Esophagus mucosa (tissue), 1 donor: ENCODE results near the gene BEND3. TPM values are rescaled to one million over a fixed set of nuclear protein-coding genes. Genes with fewer than 3 reads are reported as not detected.
"Not testable (repeated sequence)": the region's sequence is repeated elsewhere in the genome, so short reads cannot be mapped to it uniquely, and the experiment has no call there.

ENCODE experiments used
- ATAC-seq: fragments of 200-7000 bp; cut with Tn5 transposase; one replicate; pipeline ENCODE4 v1.9.1; 2020
- total RNA-seq: library from RNA; stranded (reverse); gene quantifications from one replicate; pipeline ENCODE4 v1.2.4, GENCODE V29; 2023
- donor health status: DM: yes; HTN: yes; CAD: no.

Gene BEND3
- total RNA-seq, 1 donor from 2014 or later: 3.0 TPM

DNA sequence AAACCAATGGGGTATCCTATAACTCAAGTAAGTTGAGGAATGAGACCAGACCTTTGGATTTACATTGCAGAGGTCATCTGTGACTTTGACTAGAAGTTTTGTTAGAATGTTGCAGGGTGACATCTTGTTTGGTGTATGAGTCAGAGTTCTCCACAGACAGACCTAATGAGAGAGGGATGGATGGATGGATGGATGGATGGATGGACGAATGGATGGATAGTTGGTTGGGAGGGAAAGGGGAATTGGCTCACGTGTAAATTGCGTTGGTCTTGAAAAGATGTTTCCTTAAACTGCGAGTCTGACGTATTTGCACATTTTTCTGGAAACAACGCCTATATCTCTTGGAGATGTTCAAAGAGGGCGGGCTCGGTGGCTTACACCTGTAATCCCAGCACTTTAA lies 88.3 kb downstream of the BEND3 start:
- no peak for ATAC-seq

DNA sequence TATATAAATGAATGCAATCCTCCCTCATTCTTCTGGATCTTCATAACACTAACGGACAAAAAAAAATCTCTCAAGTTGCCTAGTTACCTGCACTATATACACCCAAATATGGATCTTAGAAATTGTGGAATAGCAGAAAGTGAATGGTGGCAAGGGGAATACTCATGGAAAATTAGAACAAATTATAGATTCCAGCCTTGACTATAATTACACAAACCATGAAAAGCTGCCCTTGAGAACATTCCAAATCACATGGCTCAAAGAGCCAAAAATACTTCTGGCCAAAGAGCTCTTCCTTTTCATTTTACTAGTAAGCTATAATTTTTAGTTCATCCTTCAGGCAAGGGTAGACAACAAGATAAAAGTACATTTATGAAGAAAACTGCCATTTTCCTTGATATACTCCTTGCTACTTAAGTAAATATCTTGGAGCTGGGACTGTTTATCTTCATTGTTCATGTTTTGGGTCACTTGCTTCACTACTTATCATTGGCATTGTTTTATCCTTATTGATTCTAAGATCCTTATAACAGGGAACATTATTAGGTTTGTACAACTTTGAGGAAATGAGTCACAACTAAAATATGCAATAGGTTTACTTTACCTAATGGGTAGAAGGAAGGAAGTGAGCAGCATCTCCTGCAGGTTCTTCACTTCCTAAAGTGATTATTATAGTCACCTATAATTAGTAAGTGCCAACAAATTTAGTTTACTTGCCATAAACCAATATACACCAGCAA lies 93.7 kb downstream of the BEND3 start:
- no peak for ATAC-seq

DNA sequence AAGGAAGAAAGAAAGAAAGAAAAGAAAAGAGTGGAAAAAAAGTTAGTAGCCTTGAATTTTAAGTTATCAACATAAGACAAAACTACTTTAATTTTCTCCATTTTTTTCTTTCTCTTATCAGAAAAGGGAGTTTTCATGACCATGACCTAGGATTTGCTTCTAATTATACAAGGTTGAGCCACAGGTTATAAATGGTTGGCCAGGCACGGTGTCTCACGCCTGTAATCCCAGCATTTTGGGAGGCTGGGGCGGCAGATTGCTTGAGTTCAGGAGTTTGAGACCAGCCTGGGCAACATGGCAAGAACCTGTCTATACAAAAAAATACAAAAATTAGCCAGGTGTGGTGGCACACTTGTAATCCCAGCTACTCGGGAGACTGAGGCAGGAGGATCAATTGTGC lies 95.1 kb downstream of the BEND3 start:
- ATAC-seq: no peak

DNA sequence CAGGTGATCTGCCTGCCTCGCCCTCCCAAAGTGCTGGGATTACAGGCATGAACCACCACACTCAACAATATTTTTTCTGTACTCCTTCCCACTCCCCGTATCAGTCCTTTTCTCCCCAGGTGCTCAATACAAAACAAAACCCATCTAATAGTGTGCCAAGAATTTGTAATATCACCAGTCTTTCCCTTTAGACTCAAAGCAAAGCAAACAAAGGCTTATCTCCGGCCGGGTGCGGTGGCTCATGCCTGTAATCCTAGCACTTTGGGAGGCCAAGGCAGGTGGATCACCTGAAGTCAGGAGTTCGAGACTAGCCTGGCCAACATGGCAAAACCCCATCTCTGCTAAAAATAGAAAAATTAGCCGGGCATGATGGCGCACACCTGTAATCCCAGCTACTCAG lies 95.7 kb downstream of the BEND3 start:
- not testable (repeated sequence) for ATAC-seq

DNA sequence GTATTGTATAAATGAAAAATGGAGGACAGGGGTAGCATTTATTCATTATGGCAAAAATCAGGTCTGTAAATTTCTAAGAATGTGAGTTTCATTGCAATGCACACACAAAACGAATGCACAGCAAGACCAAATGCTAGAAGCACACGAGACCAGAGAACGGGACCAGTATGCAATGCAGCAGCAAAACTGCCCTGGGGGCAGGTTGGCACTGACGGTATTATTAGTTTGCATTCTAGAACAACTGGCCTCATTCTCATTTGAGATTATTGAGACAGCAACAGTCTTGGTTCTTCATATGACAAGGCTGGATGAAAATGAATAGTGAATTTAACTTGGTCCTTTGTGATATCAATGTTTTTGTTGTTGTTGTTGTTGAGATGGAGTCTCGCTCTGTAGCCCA lies 96.3 kb downstream of the BEND3 start:
- ATAC-seq: no peak

Other genes with a start within 250 kb of the BEND3 start
- gene CD24, start 140.8 kb downstream of the BEND3 start, total RNA-seq: 1,371 TPM
- 9.7 TPM for gene MTRES1, start 87.3 kb downstream of the BEND3 start, total RNA-seq